Measurements from ENCODE around the gene SLC38A2.

The SLC38A2 gene

GRCh38 chr12:46380022-46380796 lies 7.6 kb upstream of the SLC38A2 start:
- CTCF ChIA-PET, result no interaction called here
- POLR2A ChIA-PET, result no interaction called here
- DNase-seq (ENCODE audit: extremely low spot score), result no peak
- TF ChIP-seq LEF1 (IDR thresholded peaks at IDR 0.05; ENCODE audit: borderline replicate concordance) (no peak), SP1 (IDR thresholded peaks at IDR 0.05) (no peak), ARNT (IDR thresholded peaks at IDR 0.05) (no peak), HDGF (IDR thresholded peaks at IDR 0.05; ENCODE audit: borderline replicate concordance) (no peak), CTBP1 (IDR thresholded peaks at IDR 0.05; ENCODE audit: borderline replicate concordance) (no peak)

DNA sequence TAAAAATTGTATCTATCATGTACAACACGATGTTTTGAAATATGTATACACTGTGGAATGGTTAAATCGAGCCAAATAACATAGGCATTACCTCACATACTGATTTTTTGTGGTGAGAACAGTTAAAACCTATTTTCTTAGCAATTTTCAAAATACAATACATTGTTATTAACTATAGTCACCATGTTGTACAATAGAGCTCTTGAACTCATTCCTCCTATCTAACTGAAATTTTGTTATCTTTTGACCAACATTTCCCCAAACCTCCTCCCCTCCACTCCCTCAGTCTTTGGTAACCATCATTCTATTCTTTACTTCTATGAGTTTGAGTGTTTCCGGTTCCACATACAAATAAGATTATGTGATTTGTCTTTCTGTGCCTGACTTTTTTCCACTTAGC lies 6.8 kb upstream of the SLC38A2 start:
- no peak for DNase-seq (ENCODE audit: extremely low spot score)
- ChIA-PET CTCF (no interaction called here), POLR2A (no interaction called here)
- TF ChIP-seq FOXK2 (IDR thresholded peaks at IDR 0.05) (no peak), HDGF (IDR thresholded peaks at IDR 0.05; ENCODE audit: borderline replicate concordance) (no peak), ZNF384 (IDR thresholded peaks at IDR 0.05) (no peak), FOXA1 (IDR thresholded peaks at IDR 0.05) (no peak), ELF4 (IDR thresholded peaks at IDR 0.05) (no peak), ARNT (IDR thresholded peaks at IDR 0.05) (no peak), NFRKB (IDR thresholded peaks at IDR 0.05) (no peak)
- TF ChIP-seq, protein P1, sequence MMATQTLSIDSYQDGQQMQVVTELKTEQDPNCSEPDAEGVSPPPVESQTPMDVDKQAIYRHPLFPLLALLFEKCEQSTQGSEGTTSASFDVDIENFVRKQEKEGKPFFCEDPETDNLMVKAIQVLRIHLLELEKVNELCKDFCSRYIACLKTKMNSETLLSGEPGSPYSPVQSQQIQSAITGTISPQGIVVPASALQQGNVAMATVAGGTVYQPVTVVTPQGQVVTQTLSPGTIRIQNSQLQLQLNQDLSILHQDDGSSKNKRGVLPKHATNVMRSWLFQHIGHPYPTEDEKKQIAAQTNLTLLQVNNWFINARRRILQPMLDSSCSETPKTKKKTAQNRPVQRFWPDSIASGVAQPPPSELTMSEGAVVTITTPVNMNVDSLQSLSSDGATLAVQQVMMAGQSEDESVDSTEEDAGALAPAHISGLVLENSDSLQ (IDR thresholded peaks at IDR 0.05), result no peak

- DNase-seq (ENCODE audit: extremely low spot score), result no peak
- ChIA-PET POLR2A (no interaction called here), CTCF (no interaction called here)
- no peak for TF ChIP-seq TARDBP (IDR thresholded peaks at IDR 0.05)
- TF ChIP-seq HDGF (IDR thresholded peaks at IDR 0.05; ENCODE audit: borderline replicate concordance), result no peak
- no peak for TF ChIP-seq FOXA1 (IDR thresholded peaks at IDR 0.05)
- no peak for TF ChIP-seq LEF1 (IDR thresholded peaks at IDR 0.05; ENCODE audit: borderline replicate concordance)
- no peak for TF ChIP-seq CTBP1 (IDR thresholded peaks at IDR 0.05; ENCODE audit: borderline replicate concordance)
- no peak for TF ChIP-seq ELF4 (IDR thresholded peaks at IDR 0.05)
- no peak for TF ChIP-seq FOXM1 (IDR thresholded peaks at IDR 0.05; ENCODE audit: borderline replicate concordance)
- TF ChIP-seq SP1 (IDR thresholded peaks at IDR 0.05), result no peak
- no peak for TF ChIP-seq SUZ12 (IDR thresholded peaks at IDR 0.05)
- no peak for TF ChIP-seq NFRKB (IDR thresholded peaks at IDR 0.05)
- no peak for TF ChIP-seq FOXK2 (IDR thresholded peaks at IDR 0.05)
- TF ChIP-seq BHLHE40 (IDR thresholded peaks at IDR 0.05; ENCODE audit: borderline replicate concordance), result no peak
- TF ChIP-seq ZNF384 (IDR thresholded peaks at IDR 0.05), result no peak
- TF ChIP-seq L3MBTL2 (conservative IDR thresholded peaks at IDR 0.05), result no peak
Observed at GRCh38 chr12:46378530-46378929, 6.0 kb upstream of the SLC38A2 start.

GRCh38 chr12:46377678-46378077 lies 5.1 kb upstream of the SLC38A2 start:
- no peak for DNase-seq (ENCODE audit: extremely low spot score)
- POLR2A ChIA-PET, result no interaction called here
- TF ChIP-seq, protein P1 (IDR thresholded peaks at IDR 0.05), result no peak
- TF ChIP-seq ZNF384 (IDR thresholded peaks at IDR 0.05), result no peak
- no peak for TF ChIP-seq NFRKB (IDR thresholded peaks at IDR 0.05)
- TF ChIP-seq HDGF (IDR thresholded peaks at IDR 0.05; ENCODE audit: borderline replicate concordance), result no peak
- TF ChIP-seq LEF1 (IDR thresholded peaks at IDR 0.05; ENCODE audit: borderline replicate concordance), result no peak
- no peak for TF ChIP-seq ARNT (IDR thresholded peaks at IDR 0.05)
- TF ChIP-seq SUZ12 (IDR thresholded peaks at IDR 0.05), result no peak
- TF ChIP-seq L3MBTL2 (conservative IDR thresholded peaks at IDR 0.05), result no peak
- no peak for TF ChIP-seq FOXA1 (IDR thresholded peaks at IDR 0.05)
- TF ChIP-seq FOXK2 (IDR thresholded peaks at IDR 0.05), result no peak
- no peak for TF ChIP-seq ELF4 (IDR thresholded peaks at IDR 0.05)
- no peak for TF ChIP-seq TARDBP (IDR thresholded peaks at IDR 0.05)
- TF ChIP-seq SP1 (IDR thresholded peaks at IDR 0.05), result no peak
- no peak for TF ChIP-seq FOXM1 (IDR thresholded peaks at IDR 0.05; ENCODE audit: borderline replicate concordance)
- TF ChIP-seq CTBP1 (IDR thresholded peaks at IDR 0.05; ENCODE audit: borderline replicate concordance), result no peak
- TF ChIP-seq BHLHE40 (IDR thresholded peaks at IDR 0.05; ENCODE audit: borderline replicate concordance), result no peak
- CTCF ChIA-PET, result no interaction called here

- DNase-seq (ENCODE audit: extremely low spot score), result no peak
- TF ChIP-seq ARNT (IDR thresholded peaks at IDR 0.05) (no peak), ELF4 (IDR thresholded peaks at IDR 0.05) (no peak), FOXK2 (IDR thresholded peaks at IDR 0.05) (no peak), CTBP1 (IDR thresholded peaks at IDR 0.05; ENCODE audit: borderline replicate concordance) (no peak), L3MBTL2 (conservative IDR thresholded peaks at IDR 0.05) (no peak), SUZ12 (IDR thresholded peaks at IDR 0.05) (no peak), HDGF (IDR thresholded peaks at IDR 0.05; ENCODE audit: borderline replicate concordance) (no peak), FOXM1 (IDR thresholded peaks at IDR 0.05; ENCODE audit: borderline replicate concordance) (no peak), ZNF384 (IDR thresholded peaks at IDR 0.05) (no peak), SP1 (IDR thresholded peaks at IDR 0.05) (no peak)
- TF ChIP-seq, protein P1 (IDR thresholded peaks at IDR 0.05), result no peak
- POLR2A ChIA-PET, result interaction anchor here (0.6 to 0.9 kb wide), 2 partner anchors 78 to 107 kb away, joined by 3 read pairs; no protein-coding TSS in a partner anchor
- CTCF ChIA-PET, result interaction anchor here (1.1 kb wide), 1 partner anchor 285 kb away, joined by 3 read pairs; no protein-coding TSS in a partner anchor
Observed at GRCh38 chr12:46376579-46376978, 4.0 kb upstream of the SLC38A2 start.

- POLR2A ChIA-PET, result no interaction called here
- TF ChIP-seq NFRKB (IDR thresholded peaks at IDR 0.05) (no peak), ELF4 (IDR thresholded peaks at IDR 0.05) (no peak), FOXM1 (IDR thresholded peaks at IDR 0.05; ENCODE audit: borderline replicate concordance) (no peak), CTBP1 (IDR thresholded peaks at IDR 0.05; ENCODE audit: borderline replicate concordance) (no peak), HDGF (IDR thresholded peaks at IDR 0.05; ENCODE audit: borderline replicate concordance) (no peak), L3MBTL2 (conservative IDR thresholded peaks at IDR 0.05) (no peak), ZNF384 (IDR thresholded peaks at IDR 0.05) (no peak), ARNT (IDR thresholded peaks at IDR 0.05) (no peak), FOXK2 (IDR thresholded peaks at IDR 0.05) (no peak), SUZ12 (IDR thresholded peaks at IDR 0.05) (no peak), BHLHE40 (IDR thresholded peaks at IDR 0.05; ENCODE audit: borderline replicate concordance) (no peak), FOXA1 (IDR thresholded peaks at IDR 0.05) (no peak), TARDBP (IDR thresholded peaks at IDR 0.05) (no peak), LEF1 (IDR thresholded peaks at IDR 0.05; ENCODE audit: borderline replicate concordance) (no peak), SP1 (IDR thresholded peaks at IDR 0.05) (no peak)
- TF ChIP-seq, protein P1 (IDR thresholded peaks at IDR 0.05), result no peak
- CTCF ChIA-PET, result no interaction called here
- DNase-seq (ENCODE audit: extremely low spot score), result no peak
Observed at GRCh38 chr12:46374711-46375110, 2.1 kb upstream of the SLC38A2 start.
